ENCODE results near the gene TBX19.
"Not testable (repeated sequence)": the region's sequence is repeated elsewhere in the genome, so short reads cannot be mapped to it uniquely, and the experiment has no call there.

Gene TBX19

GRCh38 chr1:168340781-168341482 lies 60.3 kb downstream of the TBX19 start:
- H3K4me1 ChIP-seq (ENCODE audit: control insufficient read depth, insufficient read depth, low read length, poor library complexity, severe bottlenecking) = no peaks in the 10 kb centered on the region
- H3K4me3 ChIP-seq (ENCODE audit: extremely low read depth, insufficient read depth, low read length, poor library complexity, severe bottlenecking) = no peak overlapping the region
- 100% methylated on average over 1 to 3 of the region's 3 CpGs for WGBS, 2 experiments (ENCODE audit: insufficient coverage in 2 of 2)
- H3K27ac ChIP-seq (ENCODE audit: low read depth, low read length, severe bottlenecking) = no peak overlapping the region
- H3K36me3 ChIP-seq (ENCODE audit: control insufficient read depth, insufficient read depth, low read length) = no peaks in the 10 kb centered on the region
- H3K9me3 ChIP-seq (ENCODE audit: control insufficient read depth, low read length) = peaks cover 3% of the 10 kb centered on the region

GRCh38 chr1:168341483-168341975 lies 60.9 kb downstream of the TBX19 start:
- Histone ChIP-seq H3K4me1 (ENCODE audit: control insufficient read depth, insufficient read depth, low read length, poor library complexity, severe bottlenecking) (no peaks in the 10 kb centered on the region), H3K27ac (ENCODE audit: low read depth, low read length, severe bottlenecking) (no peak overlapping the region), H3K36me3 (ENCODE audit: control insufficient read depth, insufficient read depth, low read length) (no peaks in the 10 kb centered on the region), H3K4me3 (ENCODE audit: extremely low read depth, insufficient read depth, low read length, poor library complexity, severe bottlenecking) (no peak overlapping the region), H3K9me3 (ENCODE audit: control insufficient read depth, low read length) (peaks cover 3% of the 10 kb centered on the region)
- WGBS, 2 experiments (ENCODE audit: insufficient coverage in 2 of 2) = 100% methylated on average over 2 of the region's 3 CpGs; no CpG with 5 or more reads in 1 of the 2 experiments

- no peaks in the 10 kb centered on the region for H3K36me3 ChIP-seq (ENCODE audit: control insufficient read depth, insufficient read depth, low read length)
- no peak overlapping the region for H3K4me3 ChIP-seq (ENCODE audit: extremely low read depth, insufficient read depth, low read length, poor library complexity, severe bottlenecking)
- H3K9me3 ChIP-seq (ENCODE audit: control insufficient read depth, low read length) = peaks cover 3% of the 10 kb centered on the region
- 6 to 29% methylated on average over 15 of the region's 21 CpGs for WGBS, 2 experiments (ENCODE audit: insufficient coverage in 2 of 2)
- H3K4me1 ChIP-seq (ENCODE audit: control insufficient read depth, insufficient read depth, low read length, poor library complexity, severe bottlenecking) = no peaks in the 10 kb centered on the region
- no peak overlapping the region for H3K27ac ChIP-seq (ENCODE audit: low read depth, low read length, severe bottlenecking)
These were observed 62.0 kb downstream of the TBX19 start for GRCh38 chr1:168342572-168343280.

GRCh38 chr1:168343566-168343965 lies 62.9 kb downstream of the TBX19 start:
- WGBS, 2 experiments (ENCODE audit: insufficient coverage in 2 of 2) = 91 to 93% methylated on average over 6 of the region's 6 CpGs
- Histone ChIP-seq H3K4me3 (ENCODE audit: extremely low read depth, insufficient read depth, low read length, poor library complexity, severe bottlenecking) (no peak overlapping the region), H3K36me3 (ENCODE audit: control insufficient read depth, insufficient read depth, low read length) (no peaks in the 10 kb centered on the region), H3K9me3 (ENCODE audit: control insufficient read depth, low read length) (no peaks in the 10 kb centered on the region), H3K4me1 (ENCODE audit: control insufficient read depth, insufficient read depth, low read length, poor library complexity, severe bottlenecking) (no peaks in the 10 kb centered on the region), H3K27ac (ENCODE audit: low read depth, low read length, severe bottlenecking) (no peak overlapping the region)

DNA sequence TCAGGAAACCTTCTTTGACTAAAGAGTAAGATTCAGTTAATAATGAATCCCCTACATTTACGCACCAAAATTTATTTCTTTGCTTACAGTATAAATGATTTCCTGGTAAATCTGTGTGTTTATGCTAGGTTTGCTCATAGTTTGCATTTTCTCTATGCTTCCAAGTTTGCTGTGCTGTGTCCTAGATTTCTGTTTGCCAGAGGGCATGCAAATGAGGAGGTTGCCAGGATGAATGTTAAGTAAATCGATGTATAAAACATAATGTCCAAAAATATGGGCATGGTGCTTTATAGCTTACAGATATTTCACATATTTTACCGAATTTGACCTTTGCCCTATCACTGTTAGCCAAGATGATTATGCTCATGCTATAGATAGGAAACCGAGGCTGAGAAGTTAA lies 63.8 kb downstream of the TBX19 start:
- WGBS, 2 experiments (ENCODE audit: insufficient coverage in 2 of 2) = 100% methylated on average over 1 of the region's 4 CpGs

DNA sequence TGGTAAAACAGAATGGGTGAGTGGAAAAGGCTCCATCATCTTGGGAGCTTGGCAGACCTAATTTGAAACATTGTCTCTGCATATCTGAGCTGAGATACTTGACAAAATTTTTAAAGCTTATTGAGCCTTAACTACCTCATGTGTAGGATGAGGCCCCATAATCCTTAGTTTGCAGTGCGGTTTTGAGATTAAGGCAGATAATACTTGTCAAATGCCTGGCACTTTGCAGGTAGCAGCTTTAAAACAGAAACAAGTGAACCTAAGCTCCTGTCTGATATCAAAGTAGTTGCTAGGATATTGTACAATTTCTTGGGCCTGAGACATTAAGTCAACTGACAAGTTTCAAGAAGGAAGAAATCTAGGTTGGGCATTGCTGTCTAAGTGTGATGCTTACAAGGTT lies 65.3 kb downstream of the TBX19 start:
- no peaks in the 10 kb centered on the region for H3K9me3 ChIP-seq (ENCODE audit: control insufficient read depth, low read length)
- no peaks in the 10 kb centered on the region for H3K4me1 ChIP-seq (ENCODE audit: control insufficient read depth, insufficient read depth, low read length, poor library complexity, severe bottlenecking)
- 100% methylated on average over 1 of the region's 1 CpG; no CpG with 5 or more reads in 1 of the 2 experiments for WGBS, 2 experiments (ENCODE audit: insufficient coverage in 2 of 2)
- H3K36me3 ChIP-seq (ENCODE audit: control insufficient read depth, insufficient read depth, low read length) = no peaks in the 10 kb centered on the region
- no peak overlapping the region for H3K27ac ChIP-seq (ENCODE audit: low read depth, low read length, severe bottlenecking)
- H3K4me3 ChIP-seq (ENCODE audit: extremely low read depth, insufficient read depth, low read length, poor library complexity, severe bottlenecking) = no peak overlapping the region

More for the DNA sequence above, 63.8 kb downstream of the TBX19 start:
- no peaks in the 10 kb centered on the region for H3K9me3 ChIP-seq (ENCODE audit: control insufficient read depth, low read length)
- H3K4me3 ChIP-seq (ENCODE audit: extremely low read depth, insufficient read depth, low read length, poor library complexity, severe bottlenecking) = no peak overlapping the region
- no peak overlapping the region for H3K27ac ChIP-seq (ENCODE audit: low read depth, low read length, severe bottlenecking)
- H3K36me3 ChIP-seq (ENCODE audit: control insufficient read depth, insufficient read depth, low read length) = no peaks in the 10 kb centered on the region
- H3K4me1 ChIP-seq (ENCODE audit: control insufficient read depth, insufficient read depth, low read length, poor library complexity, severe bottlenecking) = no peaks in the 10 kb centered on the region

GRCh38 chr1:168347630-168348029 lies 67.0 kb downstream of the TBX19 start:
- Histone ChIP-seq H3K4me3 (ENCODE audit: extremely low read depth, insufficient read depth, low read length, poor library complexity, severe bottlenecking) (no peak overlapping the region), H3K36me3 (ENCODE audit: control insufficient read depth, insufficient read depth, low read length) (no peaks in the 10 kb centered on the region), H3K9me3 (ENCODE audit: control insufficient read depth, low read length) (no peaks in the 10 kb centered on the region), H3K27ac (ENCODE audit: low read depth, low read length, severe bottlenecking) (no peak overlapping the region), H3K4me1 (ENCODE audit: control insufficient read depth, insufficient read depth, low read length, poor library complexity, severe bottlenecking) (no peaks in the 10 kb centered on the region)
- no CpG with 5 or more reads among the region's 1 CpG for WGBS, 2 experiments (ENCODE audit: insufficient coverage in 2 of 2)

- Histone ChIP-seq H3K36me3 (ENCODE audit: control insufficient read depth, insufficient read depth, low read length) (no peaks in the 10 kb centered on the region), H3K9me3 (ENCODE audit: control insufficient read depth, low read length) (no peaks in the 10 kb centered on the region), H3K27ac (ENCODE audit: low read depth, low read length, severe bottlenecking) (no peak overlapping the region), H3K4me3 (ENCODE audit: extremely low read depth, insufficient read depth, low read length, poor library complexity, severe bottlenecking) (no peak overlapping the region), H3K4me1 (ENCODE audit: control insufficient read depth, insufficient read depth, low read length, poor library complexity, severe bottlenecking) (no peaks in the 10 kb centered on the region)
- WGBS, 2 experiments (ENCODE audit: insufficient coverage in 2 of 2) = 100% methylated on average over 2 of the region's 8 CpGs; no CpG with 5 or more reads in 1 of the 2 experiments
These were observed 67.6 kb downstream of the TBX19 start for GRCh38 chr1:168348146-168348709.

DNA sequence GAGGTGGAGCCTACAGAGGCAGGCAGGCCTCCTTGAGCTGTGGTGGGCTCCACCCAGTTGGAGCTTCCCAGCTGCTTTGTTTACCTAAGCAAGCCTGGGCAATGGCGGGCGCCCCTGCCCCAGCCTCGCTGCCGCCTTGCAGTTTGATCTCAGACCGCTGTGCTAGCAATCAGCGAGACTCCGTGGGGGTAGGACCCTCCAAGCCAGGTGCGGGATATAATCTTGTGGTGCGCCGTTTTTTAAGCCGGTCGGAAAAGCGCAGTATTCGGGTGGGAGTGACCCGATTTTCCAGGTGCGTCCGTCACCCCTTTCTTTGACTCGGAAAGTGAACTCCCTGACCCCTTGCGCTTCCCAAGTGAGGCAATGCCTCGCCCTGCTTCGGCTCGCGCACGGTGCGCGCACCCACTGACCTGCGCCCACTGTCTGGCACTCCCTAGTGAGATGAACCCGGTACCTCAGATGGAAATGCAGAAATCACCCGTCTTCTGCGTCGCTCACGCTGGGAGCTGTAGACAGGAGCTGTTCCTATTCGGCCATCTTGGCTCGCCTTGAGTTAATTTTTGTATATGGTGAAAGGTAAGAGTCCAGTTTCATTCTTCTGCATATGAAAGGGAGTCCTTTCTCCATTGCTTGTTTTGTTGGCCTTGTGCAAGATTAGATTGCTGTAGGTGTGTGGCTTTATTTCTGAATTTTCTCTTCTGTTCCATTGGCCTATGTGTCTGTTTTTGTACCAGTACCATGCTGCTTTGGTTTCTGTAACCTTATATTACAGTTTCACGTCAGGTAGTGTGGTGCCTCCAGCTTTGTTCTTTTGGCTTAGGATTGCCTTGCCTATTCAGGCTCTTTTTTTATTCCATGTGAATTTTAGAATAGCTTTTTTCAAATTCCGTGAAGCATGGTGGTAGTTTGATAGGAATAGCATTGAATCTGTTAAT lies 73.9 kb downstream of the TBX19 start:
- 93 to 97% methylated on average over 9 to 20 of the region's 36 CpGs for WGBS, 2 experiments (ENCODE audit: insufficient coverage in 2 of 2)
- not testable (repeated sequence) for H3K4me3 ChIP-seq (ENCODE audit: extremely low read depth, insufficient read depth, low read length, poor library complexity, severe bottlenecking); H3K9me3 ChIP-seq (ENCODE audit: control insufficient read depth, low read length); H3K36me3 ChIP-seq (ENCODE audit: control insufficient read depth, insufficient read depth, low read length); H3K27ac ChIP-seq (ENCODE audit: low read depth, low read length, severe bottlenecking); H3K4me1 ChIP-seq (ENCODE audit: control insufficient read depth, insufficient read depth, low read length, poor library complexity, severe bottlenecking)
